GM18861 (cell line): ENCODE results near the gene GADD45G.

Source experiments
- ATAC-seq: cut with Tn5 transposase; IDR thresholded peaks from one replicate; pipeline ENCODE4 v1.9.1; 2021; ENCODE audit not compliant: unreplicated experiment

The GADD45G gene

GRCh38 chr9:89592213-89592815, 12.5 kb upstream of the GADD45G start:
- no peak for ATAC-seq

GRCh38 chr9:89592963-89593726, 11.7 kb upstream of the GADD45G start:
- ATAC-seq, result no peak

- ATAC-seq, result peak; percentile 62
These were observed 10.9 kb upstream of the GADD45G start for GRCh38 chr9:89593727-89594427.

GRCh38 chr9:89594811-89595550, 9.8 kb upstream of the GADD45G start:
- ATAC-seq, result no peak

GRCh38 chr9:89595646-89596045, 9.2 kb upstream of the GADD45G start:
- ATAC-seq, result no peak

- ATAC-seq, result no peak
These were observed 7.8 kb upstream of the GADD45G start for GRCh38 chr9:89596937-89597555.

GRCh38 chr9:89597711-89598362, 7.0 kb upstream of the GADD45G start:
- ATAC-seq, result no peak

- no peak for ATAC-seq
These were observed 6.5 kb upstream of the GADD45G start for GRCh38 chr9:89598363-89598713.

GRCh38 chr9:89598926-89599325, 5.9 kb upstream of the GADD45G start:
- no peak for ATAC-seq

- no peak for ATAC-seq
These were observed 4.0 kb upstream of the GADD45G start for GRCh38 chr9:89600831-89601230.

- ATAC-seq, result no peak
These were observed 3.5 kb upstream of the GADD45G start for GRCh38 chr9:89601306-89601705.

- ATAC-seq, result no peak
These were observed 2.8 kb upstream of the GADD45G start for GRCh38 chr9:89601856-89602562.

GRCh38 chr9:89602978-89603766, 1.6 kb upstream of the GADD45G start:
- ATAC-seq, result no peak

- no peak for ATAC-seq
These were observed 796 bp upstream of the GADD45G start for GRCh38 chr9:89603767-89604665.

- ATAC-seq, result no peak
These were observed 745 bp downstream of the GADD45G start for GRCh38 chr9:89605465-89606048.

GRCh38 chr9:89606049-89606623, 1.3 kb downstream of the GADD45G start:
- ATAC-seq, result no peak

GRCh38 chr9:89606624-89607311, 2.0 kb downstream of the GADD45G start:
- ATAC-seq, result no peak
